Spleen (tissue), 11 donors: ENCODE results near the gene HS6ST2. TPM values are rescaled to one million over a fixed set of nuclear protein-coding genes. Genes with fewer than 3 reads are reported as not detected.

Experiments used
- DNase-seq: peaks from one replicate; pipeline ENCODE4 v3.0.0-alpha.2; 2020
- H3K27ac ChIP-seq, 8 donors: fragments of 200-600 bp; sonication (generic) in 7 of 8; 1 replicate in 4 of 8; 2 replicates in 4 of 8; pipeline versions ENCODE4 v1.5.0 to v1.8.0; 2016 to 2021; ENCODE audit warnings: inconsistent platforms in 4 of 8, mild to moderate bottlenecking in 4 of 8, moderate library complexity in 1 of 8
- H3K27me3 ChIP-seq, 7 donors: fragments of 200-600 bp; sonication (generic) in 6 of 7; replicated peaks in 1 of 7; 1 replicate in 4 of 7; 2 replicates in 3 of 7; pipeline versions ENCODE4 v1.5.0 to v1.8.0; 2016 to 2021; ENCODE audit warnings: inconsistent platforms in 3 of 7, mild to moderate bottlenecking in 1 of 7
- H3K36me3 ChIP-seq, 6 donors: fragments of 200-600 bp; sonication (generic) in 5 of 6; 1 replicate in 4 of 6; 2 replicates in 2 of 6; pipeline versions ENCODE4 v1.5.0 to v1.8.0; 2016 to 2021; ENCODE audit warnings: inconsistent platforms in 2 of 6
- H3K4me1 ChIP-seq, 6 donors: fragments of 200-600 bp; sonication (generic) in 5 of 6; 1 replicate in 3 of 6; 2 replicates in 3 of 6; pipeline versions ENCODE4 v1.5.0 to v1.8.0; 2016 to 2021; ENCODE audit warnings: inconsistent platforms in 3 of 6
- H3K4me3 ChIP-seq, 8 donors: fragments of 200-600 bp; sonication (generic) in 7 of 8; 1 replicate in 4 of 8; 2 replicates in 4 of 8; pipeline versions ENCODE4 v1.5.0 to v1.8.0; 2016 to 2021; ENCODE audit warnings: inconsistent platforms in 4 of 8, mild to moderate bottlenecking in 4 of 8, moderate library complexity in 2 of 8
- H3K9me3 ChIP-seq, 8 donors: fragments of 200-600 bp; sonication (generic) in 7 of 8; 1 replicate in 4 of 8; 2 replicates in 4 of 8; pipeline versions ENCODE4 v1.5.0 to v1.8.0; 2016 to 2021; ENCODE audit warnings: inconsistent platforms in 4 of 8
- CTCF ChIP-seq, 11 experiments: fragments of 200-600 bp in 7 of 11; fragments of 450-650 bp in 4 of 11; sonication (generic) in 4 of 11; IDR thresholded peaks in 8 of 11; conservative IDR thresholded peaks in 3 of 11; 1 replicate in 7 of 11; 2 replicates in 4 of 11; pipeline versions ENCODE4 v1.4.0 to v1.8.0; 2016 to 2021; ENCODE audit warnings: antibody characterized with exemption in 11 of 11, inconsistent platforms in 4 of 11, mild to moderate bottlenecking in 1 of 11
- POLR2A ChIP-seq, 3 donors: fragments of 450-650 bp; IDR thresholded peaks; one replicate each; pipeline ENCODE4 v1.5.1; 2017; ENCODE audit warnings: antibody characterized with exemption in 3 of 3, mild to moderate bottlenecking in 1 of 3
- POLR2AphosphoS5 ChIP-seq, 3 donors: sonication (generic); formaldehyde crosslinking; IDR thresholded peaks; one replicate each; pipeline ENCODE4 v1.5.1; 2017; ENCODE audit warnings: antibody characterized with exemption in 3 of 3
- WGBS, 5 donors: extraction: QIAGEN DNeasy Blood & Tissue Kit in 3 of 5; methylation state at CpG; one replicate each; pipeline versions ENCODE4 v1.1.5 to v1.1.7; 2013 to 2018; 5-methylcytosine and 5-hydroxymethylcytosine counted together
- intact Hi-C: fragments of 100-400 bp; cut with DNase I; formaldehyde crosslinking; loops from one replicate; pipeline ENCODE4 v1.15.0; 2023; ENCODE audit warnings: low total_unique reads
- polyA plus RNA-seq, 3 donors: library from polyadenylated mRNA; stranded (reverse); fragments of 200-250 nt; gene quantifications; one replicate each; pipeline ENCODE4 v1.2.1, GENCODE V29; 2013
- total RNA-seq, 7 donors: library from RNA; depleted of rRNA in 3 of 7; stranded (reverse); fragments of >200 nt in 3 of 7; fragmentation: NEBNext Ultra II Directional in 4 of 7; extraction: Animal tissue kit (Norgen Biotek cat#: 25700) in 4 of 7; gene quantifications; one replicate each; pipeline versions ENCODE4 v1.1.0 to v1.2.1, GENCODE V29; 2016 to 2021
- donor health status: healthy with polysubstance abuse.
- donor health status: DM: no; HTN: no; CAD: no; lungs with moderate emphysema.
- donor health status: DM: no; HTN: no; CAD: no.
- donor health status: Bipolar disorder and iron deficiency.
- donor health status: healthy.
- donor health status: DM: no; HTN: no; CAD: no.
- donor health status: DM: yes; HTN: yes; CAD: no.

Gene HS6ST2
- total and polyA plus RNA-seq, 10 donors = 0.02 to 0.20 (median 0.09) TPM; not detected in 7

- intact Hi-C loops = no loop called here
- Histone ChIP-seq H3K9me3 (no peaks in the 10 kb centered on the region), H3K27ac (no peak overlapping the region), H3K27me3 (peaks cover 0 to 23% (median 0%) of the 10 kb centered on the region in 7 donors), H3K4me3 (no peak overlapping the region), H3K4me1 (no peaks in the 10 kb centered on the region), H3K36me3 (no peaks in the 10 kb centered on the region)
- TF ChIP-seq CTCF (IDR thresholded peaks at IDR 0.05 in 8 of 11, conservative IDR thresholded peaks at IDR 0.05 in 3 of 11) (no peak), POLR2A (IDR thresholded peaks at IDR 0.05) (no peak), POLR2AphosphoS5 (IDR thresholded peaks at IDR 0.05) (no peak)
- 60 to 92% (median 87%) methylated on average over 3 of the region's 3 CpGs for WGBS, 5 donors
- no peak for DNase-seq
Measured at GRCh38 chrX:132594999-132595398, 363.4 kb downstream of the HS6ST2 start.

- DNase-seq = no peak
- intact Hi-C loops = no loop called here
- TF ChIP-seq POLR2AphosphoS5 (IDR thresholded peaks at IDR 0.05) (no peak), CTCF (IDR thresholded peaks at IDR 0.05 in 8 of 11, conservative IDR thresholded peaks at IDR 0.05 in 3 of 11) (no peak), POLR2A (IDR thresholded peaks at IDR 0.05) (no peak)
- no peaks in the 10 kb centered on the region for H3K36me3 ChIP-seq
- peaks cover 0 to 23% (median 0%) of the 10 kb centered on the region in 7 donors for H3K27me3 ChIP-seq
- H3K9me3 ChIP-seq = no peaks in the 10 kb centered on the region
- 82 to 96% (median 92%) methylated on average over 5 of the region's 5 CpGs for WGBS, 5 donors
- no peak overlapping the region for H3K4me3 ChIP-seq
- no peak overlapping the region for H3K27ac ChIP-seq
- no peaks in the 10 kb centered on the region for H3K4me1 ChIP-seq
Measured at GRCh38 chrX:132594129-132594528, 364.3 kb downstream of the HS6ST2 start.

GRCh38 chrX:132592880-132593279 is 365.5 kb downstream of the HS6ST2 start:
- H3K4me1 ChIP-seq = no peaks in the 10 kb centered on the region
- no peak for DNase-seq

GRCh38 chrX:132591719-132592275 is 366.6 kb downstream of the HS6ST2 start:
- intact Hi-C loops = no loop called here
- DNase-seq = no peak
- no peaks in the 10 kb centered on the region for H3K36me3 ChIP-seq
- TF ChIP-seq CTCF (IDR thresholded peaks at IDR 0.05 in 8 of 11, conservative IDR thresholded peaks at IDR 0.05 in 3 of 11) = no peak
- TF ChIP-seq POLR2A (IDR thresholded peaks at IDR 0.05) = no peak
- TF ChIP-seq POLR2AphosphoS5 (IDR thresholded peaks at IDR 0.05) = no peak
- WGBS, 5 donors = 80 to 89% (median 85%) methylated on average over 3 of the region's 3 CpGs
- H3K27ac ChIP-seq = no peak overlapping the region
- H3K4me3 ChIP-seq = no peak overlapping the region
- H3K27me3 ChIP-seq = peaks cover 0 to 23% (median 0%) of the 10 kb centered on the region in 7 donors
- H3K9me3 ChIP-seq = no peaks in the 10 kb centered on the region
- no peaks in the 10 kb centered on the region for H3K4me1 ChIP-seq

More at GRCh38 chrX:132592880-132593279, 365.5 kb downstream of the HS6ST2 start:
- H3K4me3 ChIP-seq = no peak overlapping the region
- TF ChIP-seq CTCF (IDR thresholded peaks at IDR 0.05 in 8 of 11, conservative IDR thresholded peaks at IDR 0.05 in 3 of 11) (peak in 10 of 11 experiments; percentile 15 to 57 (median 42)), POLR2A (IDR thresholded peaks at IDR 0.05) (no peak)
- WGBS, 5 donors = 13 to 42% (median 35%) methylated on average over 2 of the region's 2 CpGs
- no peak overlapping the region for H3K27ac ChIP-seq
- intact Hi-C loops = no loop called here
- H3K27me3 ChIP-seq = peaks cover 0 to 23% (median 0%) of the 10 kb centered on the region in 7 donors
- H3K9me3 ChIP-seq = no peaks in the 10 kb centered on the region
- no peaks in the 10 kb centered on the region for H3K36me3 ChIP-seq
